IPS DF 19.7 (cell line): ENCODE data around the gene CACNA1C.

Experiments used
- DNase-seq: peaks from one replicate; pipeline ENCODE4 v3.0.0-alpha.2; 2013; ENCODE audit warnings: low read depth, low spot score

Gene CACNA1C

DNA sequence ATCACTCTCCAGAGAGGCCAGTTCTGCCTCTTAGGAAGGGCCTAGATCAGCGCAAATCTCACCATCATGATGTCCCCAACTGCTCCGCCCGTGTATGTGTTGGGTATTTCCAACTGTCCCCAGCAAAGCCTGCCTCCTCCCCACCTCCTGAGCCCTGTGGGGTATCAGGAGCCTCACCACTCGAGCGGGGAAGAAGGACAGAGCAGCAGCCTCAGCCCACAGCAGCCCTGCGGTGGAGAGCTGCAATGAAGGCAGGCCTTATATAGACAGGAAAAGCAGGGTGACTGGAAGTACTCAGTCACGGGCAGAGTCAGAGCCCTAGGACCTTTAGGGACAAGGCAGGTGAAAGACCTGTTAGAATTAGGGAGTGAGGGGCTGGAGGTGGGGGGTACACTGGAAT lies 358.2 kb downstream of the CACNA1C start:
- DNase-seq, result no peak

DNA sequence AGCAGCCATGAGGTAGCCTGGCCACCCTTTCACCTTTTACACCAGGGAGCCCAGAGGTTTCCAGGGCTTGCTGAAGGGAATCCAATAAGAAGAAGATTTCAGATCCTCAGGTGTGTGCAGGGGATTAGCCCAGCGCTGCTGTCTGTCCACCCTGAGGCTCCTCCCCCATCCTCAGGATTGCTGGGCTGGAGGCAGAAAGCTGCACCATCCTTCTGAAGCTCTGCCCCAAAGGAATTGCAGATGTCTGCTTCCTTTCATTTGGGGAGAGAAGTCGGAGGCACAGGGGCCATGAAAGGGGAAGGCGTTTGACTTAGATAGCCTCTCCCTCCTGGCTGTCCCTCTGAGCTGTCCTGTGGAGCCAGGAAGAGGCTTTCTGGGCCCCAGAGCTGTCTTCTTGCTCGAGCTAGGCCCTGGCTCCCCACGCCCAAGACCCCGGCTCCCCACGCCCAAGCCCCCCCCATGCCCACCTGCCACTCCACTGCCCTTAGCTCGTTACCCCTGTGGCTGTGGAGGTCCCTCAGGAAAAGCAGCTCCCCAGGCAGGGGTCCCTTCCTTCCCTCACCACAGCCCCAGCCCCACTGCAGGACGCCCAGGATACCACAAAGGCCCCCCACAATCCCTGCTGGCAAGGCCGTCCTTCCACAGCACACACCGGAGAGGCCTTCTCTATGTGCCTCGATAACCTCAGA lies 359.0 kb downstream of the CACNA1C start:
- DNase-seq, result no peak

DNA sequence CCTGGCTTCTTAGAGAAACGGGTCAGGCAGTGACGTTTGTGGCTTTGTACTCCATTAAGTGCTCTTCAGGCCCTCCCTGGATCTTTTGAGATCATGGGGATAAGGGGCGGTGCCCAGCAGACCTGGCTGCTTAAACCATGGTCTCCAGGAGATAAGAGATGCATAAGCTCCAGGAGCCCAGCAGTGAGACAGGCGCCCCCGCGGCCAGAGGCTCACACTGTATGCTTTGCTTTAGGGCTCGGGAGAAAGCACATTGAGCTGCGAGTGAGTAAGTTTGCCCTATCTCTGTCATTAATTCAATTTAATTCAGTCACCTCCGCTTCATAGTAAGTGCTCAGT lies 359.5 kb downstream of the CACNA1C start:
- no peak for DNase-seq

DNA sequence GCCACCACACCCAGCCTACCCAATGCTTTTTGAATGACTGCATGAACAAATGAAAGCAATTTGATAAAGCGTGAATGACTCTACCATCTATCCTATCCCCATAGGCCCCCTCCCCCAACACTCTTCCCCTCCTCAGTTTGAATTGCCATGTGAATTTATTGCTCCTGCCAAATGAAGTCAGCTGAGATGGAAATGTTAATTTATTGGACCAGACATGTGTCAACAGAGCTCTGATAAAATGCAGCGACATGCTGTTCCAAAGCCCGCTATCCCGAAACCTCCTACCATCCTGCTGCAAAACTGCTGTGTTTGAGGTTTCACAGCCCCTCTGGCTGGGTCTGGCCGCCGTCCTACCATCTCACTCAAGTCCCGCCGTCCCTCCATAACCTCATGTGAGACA lies 360.5 kb downstream of the CACNA1C start:
- DNase-seq, result no peak

DNA sequence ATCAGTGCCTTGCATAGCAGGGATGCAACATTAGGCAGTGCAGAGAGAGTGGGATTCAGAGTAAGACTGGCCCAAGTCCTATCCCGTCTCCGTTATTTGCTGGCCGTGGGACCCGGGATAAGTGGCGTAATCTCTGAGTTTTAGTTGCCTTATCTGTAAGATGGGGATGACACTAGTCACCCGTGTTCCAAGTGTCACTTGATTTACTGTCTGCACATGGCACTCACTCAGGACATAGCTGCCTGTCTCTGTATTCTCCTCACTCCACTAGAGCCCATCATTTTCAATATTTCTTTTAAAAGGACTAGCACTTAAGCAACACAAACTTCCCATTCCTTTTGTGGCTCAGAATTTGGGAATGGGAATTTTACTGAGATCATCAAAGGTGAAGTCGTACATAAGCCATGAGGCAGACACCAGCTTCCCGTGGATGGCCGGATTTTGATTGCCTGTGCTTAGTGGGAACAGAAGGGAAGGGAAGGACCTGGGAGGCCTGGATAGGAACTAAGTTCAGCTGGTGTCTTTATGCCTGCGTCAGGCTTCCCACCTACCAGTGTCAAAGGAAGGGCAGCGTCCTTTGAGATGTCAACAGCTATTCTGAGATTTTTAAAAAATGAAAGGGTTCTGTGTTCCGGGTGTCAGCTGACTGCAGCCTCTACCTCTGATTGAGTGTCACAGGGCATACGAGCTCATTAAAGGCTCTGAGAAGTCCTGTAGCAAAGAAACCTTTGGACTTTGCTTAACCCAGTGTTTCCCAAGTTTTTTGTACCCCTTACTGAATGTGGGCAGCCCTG lies 361.4 kb downstream of the CACNA1C start:
- no peak for DNase-seq

DNA sequence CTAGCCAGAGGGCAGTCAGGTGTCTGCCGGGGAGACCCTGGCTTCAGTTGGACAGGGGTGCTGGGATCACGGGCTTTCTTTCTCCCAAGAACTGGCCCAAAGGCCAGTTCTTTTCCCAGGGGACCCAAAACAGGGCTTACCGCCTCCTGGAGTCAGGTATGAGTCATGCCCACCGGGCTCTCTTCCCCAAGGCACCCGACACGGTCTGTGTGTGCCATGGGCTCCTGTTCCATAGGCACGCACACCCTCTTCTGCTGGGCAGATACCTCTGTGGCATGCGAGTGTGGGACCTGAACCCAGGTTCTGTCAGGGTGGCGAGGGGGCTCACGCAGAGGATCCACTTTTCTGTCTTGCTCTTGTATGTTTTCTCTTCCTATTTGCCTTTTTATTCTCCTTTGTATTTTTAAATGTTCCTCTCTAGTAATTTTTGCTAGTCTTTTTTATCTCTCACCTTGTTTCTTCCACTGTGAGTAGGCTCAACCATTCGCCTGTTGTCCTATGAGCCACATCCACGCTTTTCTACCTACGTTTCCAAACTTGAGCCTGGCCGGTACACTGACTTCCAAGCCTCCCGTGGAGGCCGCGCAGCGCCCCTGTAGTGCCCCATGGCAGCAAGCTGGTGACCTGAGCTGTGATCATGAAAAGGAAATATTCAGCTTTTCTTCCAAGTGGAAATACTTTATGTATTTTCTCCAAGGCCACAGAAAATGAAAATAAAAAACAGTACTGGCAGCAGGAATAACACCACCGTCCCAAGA lies 362.2 kb downstream of the CACNA1C start:
- no peak for DNase-seq

DNA sequence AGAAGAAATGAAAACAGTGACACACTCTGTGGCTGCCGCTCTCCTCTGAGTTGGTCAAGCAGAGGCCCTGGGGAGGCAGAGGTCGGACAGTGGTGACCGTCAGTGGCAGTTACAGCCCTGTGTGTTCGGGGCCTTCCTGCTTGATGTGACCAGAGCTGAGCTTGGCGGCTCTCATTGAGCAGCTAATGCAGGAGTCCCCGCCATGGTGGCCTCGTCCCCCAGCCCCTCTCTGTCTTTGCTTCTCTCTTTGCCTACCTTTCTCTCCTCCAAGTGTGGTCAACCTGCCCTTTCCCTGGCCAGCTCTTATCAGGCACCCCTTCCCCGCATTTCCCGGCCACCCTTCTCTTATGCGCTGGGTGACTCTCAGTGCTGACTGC lies 362.8 kb downstream of the CACNA1C start:
- DNase-seq, result no peak

DNA sequence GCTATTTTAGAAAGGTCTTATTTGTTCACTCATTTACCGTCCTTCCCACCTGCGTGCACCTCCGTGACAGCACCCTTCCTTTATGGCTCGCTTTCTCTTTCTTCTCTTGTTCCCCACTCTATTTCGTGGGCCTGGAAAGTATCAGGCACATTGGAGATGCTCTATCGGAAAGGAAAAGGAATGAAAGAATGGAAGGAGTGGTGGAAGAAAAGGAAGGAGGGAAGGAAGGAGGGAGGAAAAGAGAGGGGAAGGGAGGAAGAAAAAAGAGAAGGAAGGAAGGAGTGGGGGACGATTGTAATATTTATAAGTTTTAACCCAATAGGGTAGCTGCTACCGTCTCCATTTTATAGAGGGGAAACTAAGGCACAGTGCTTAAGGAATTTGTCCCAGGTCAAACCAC lies 363.4 kb downstream of the CACNA1C start:
- no peak for DNase-seq

DNA sequence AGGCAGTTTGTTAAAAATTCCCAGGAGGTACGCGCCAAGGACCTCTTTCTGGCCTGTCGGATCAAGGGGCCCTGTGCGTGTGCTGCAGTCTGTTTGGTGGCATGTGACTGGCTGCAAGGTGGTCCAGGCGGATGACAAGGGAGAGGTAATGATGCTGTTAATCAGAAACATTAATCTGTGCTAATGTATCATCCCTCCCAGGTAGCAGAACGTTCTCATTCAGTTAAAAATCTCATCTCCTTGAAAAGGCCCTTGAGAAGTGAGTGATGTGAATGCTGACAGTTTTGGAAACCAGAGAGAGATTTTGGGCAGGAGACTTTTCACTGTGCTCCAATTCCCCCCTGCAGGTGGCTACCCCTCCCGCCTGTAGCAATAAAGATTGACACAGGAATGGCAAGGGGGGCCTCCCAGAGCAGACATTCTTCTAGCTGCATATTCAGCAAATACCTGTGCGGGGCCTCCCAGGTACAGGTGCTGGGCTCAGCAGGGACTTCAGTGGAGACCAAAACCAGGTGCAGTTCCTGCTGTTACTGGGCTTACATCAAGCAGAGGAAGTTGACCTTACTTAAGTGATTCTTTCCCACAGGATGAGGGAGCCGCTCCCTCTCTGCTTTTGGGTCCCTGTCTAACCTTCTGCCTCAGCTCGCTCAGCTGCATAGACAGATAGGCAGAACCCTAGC lies 364.8 kb downstream of the CACNA1C start:
- peak; percentile 47 for DNase-seq

DNA sequence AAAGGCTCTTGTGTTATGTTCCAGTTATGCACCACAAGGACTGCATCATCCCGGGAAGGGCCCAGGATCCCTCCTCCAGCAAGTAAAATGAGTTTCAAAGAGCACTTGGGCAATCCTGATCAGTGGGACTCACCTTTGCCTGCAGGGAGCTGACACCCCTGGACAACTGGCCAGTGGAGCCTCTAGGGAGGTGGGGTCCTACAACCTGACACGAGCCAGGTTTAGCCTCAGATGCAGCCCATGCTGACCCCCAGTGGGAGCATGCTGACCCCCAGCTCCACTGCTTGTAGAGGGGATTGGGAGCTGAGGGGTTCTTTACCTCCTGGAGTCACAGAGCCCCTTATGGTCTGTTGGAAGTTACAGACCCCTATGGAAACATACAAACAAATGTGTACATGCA lies 365.8 kb downstream of the CACNA1C start:
- DNase-seq, result no peak

DNA sequence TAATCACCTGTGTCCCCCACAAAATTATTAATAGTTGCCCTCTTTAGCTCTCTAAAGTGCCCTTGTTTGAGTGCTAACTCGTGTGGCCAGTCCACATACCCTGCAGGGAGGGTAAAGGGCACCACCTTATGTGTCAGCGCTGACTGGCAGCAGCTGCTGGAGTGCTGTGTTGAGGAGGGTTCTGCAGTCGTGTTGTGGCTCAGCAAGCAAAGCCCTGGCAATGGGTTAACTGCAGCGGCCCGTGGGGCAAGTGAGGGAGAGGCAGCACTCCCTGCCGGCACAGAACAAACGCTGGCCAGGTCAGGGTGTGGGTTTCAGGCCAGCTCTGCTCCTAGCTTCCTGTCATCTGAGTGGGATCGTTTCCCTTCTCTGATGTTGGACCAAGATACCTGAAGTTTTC lies 369.8 kb downstream of the CACNA1C start:
- no peak for DNase-seq

DNA sequence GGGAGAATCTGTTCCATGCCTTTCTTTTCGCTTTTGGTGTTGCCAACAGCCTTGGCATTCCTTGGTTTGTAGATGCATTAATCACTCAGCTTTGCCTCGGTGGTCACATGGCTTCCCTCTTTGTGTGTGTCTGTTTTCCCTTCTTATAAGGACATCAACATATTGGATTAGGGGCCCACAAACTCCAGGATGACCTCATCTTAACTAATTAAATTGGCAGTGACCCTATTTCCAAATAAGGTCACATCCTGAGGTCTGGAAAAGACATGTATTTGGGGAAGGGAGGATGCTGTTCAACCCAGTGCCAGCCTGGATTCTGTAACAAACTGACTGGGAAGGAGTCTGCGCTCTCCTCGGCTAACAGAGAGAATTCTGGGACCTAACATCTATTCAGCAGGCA lies 376.2 kb downstream of the CACNA1C start:
- DNase-seq, result no peak

DNA sequence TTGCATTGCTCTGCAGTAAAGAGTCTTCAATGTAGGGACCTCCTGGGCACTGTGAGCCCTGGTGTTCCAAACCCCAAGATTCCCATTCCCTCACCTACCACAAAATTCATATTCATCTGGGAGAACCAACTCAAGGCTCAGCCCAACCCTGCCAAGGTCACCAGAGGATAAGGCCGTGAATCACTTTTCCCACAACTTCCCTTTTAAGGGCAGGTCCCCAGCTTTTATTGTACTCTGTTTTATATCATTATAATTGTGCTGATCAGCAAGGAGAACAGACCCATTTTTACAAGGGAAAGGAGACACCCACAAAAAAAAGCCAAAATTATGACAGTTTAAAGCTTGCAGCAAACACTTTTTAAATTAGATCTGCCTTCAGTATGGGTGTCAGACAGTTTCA lies 379.0 kb downstream of the CACNA1C start:
- DNase-seq, result no peak

DNA sequence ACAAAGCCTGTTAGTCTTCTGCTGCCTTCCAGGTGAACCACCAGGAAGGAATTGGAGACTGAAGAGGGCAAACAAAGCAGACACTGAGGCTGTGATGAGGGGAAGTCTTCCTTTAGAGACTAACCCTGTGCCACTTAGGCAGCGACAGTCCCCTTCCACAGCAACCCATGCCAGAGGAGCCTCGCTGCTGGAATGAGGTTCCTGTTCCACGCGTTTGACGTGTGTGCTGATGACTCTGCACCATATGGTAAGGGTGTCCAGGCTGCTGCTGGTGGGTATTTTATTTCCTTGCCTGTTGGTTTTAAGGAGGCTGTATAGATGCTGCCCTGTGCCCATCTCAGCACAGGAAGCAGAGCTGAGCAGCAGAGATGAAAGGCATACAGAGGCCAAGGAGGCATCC lies 380.1 kb downstream of the CACNA1C start:
- DNase-seq, result no peak

DNA sequence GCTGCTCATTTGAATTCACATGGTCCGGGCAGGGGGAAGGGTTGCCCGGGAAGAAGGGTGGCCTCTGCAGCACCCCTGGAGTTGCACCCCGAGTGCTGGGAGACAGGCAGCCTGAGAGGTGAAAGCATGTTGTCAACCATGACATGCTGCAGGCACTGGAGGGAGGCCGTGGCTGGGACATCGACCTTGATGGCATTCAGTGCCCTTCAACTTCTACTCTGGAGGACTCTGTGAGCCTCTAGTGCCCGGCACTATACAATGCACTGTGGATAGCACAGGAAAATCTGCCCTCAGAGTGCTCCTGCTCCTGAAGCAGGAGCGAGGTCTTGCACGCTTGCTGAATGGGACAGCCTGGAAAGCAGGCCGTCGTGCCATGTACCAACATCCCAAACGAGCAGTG lies 382.7 kb downstream of the CACNA1C start:
- DNase-seq, result no peak

DNA sequence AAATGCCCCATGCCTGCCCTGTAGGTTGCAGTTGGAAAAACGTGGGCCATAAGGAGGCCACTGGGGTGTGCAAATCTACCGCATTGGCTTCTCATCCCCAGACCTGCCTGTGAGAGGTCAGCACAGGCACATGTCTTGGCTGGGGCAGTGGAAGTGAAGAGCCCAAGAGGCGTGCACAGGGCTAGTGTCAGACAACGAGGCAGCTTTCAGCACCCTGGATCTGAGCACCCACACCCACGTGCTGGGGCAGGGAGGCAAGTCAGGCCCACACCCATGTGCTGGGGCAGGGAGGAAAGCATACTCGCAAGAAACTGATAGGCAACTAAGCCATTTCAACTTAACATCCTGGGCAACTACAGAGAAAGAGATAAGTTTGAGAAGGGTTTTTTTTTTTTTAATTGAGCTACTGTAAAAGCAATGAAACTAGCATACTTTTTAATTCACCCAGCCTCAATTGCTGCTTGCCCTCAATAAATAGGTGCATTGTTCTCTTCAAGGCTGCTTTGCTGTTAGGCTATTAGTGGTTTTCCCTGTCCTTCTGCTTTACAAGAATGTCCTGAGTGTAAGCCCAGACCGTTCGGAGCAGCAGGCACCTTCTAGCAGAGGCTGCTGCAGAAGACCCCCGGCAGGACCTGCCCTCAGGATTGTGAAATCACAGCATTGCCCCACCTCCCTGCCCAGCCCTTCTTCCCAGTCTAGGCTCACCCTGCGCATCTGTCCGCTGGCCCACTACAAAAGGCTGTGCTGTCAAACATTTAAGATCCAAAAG lies 386.7 kb downstream of the CACNA1C start:
- no peak for DNase-seq

DNA sequence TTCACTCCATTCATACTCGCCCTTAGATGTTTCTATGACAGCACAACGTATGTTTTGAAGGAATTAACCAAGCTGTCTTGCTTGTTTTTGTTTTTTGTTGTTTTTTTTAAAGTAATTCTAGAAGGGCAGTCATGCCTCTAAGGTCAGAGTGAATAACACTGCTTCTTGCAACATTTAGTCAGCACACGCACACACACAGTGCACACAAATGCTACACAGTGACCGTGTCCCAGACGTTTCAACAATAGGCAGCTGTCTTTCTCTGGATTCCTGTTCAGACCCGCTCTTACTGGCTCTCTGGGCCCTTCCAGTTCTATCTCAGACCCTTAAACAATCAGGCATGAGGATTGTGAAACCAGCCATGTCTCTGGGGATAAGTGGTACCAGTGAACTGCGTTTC lies 391.0 kb downstream of the CACNA1C start:
- no peak for DNase-seq

DNA sequence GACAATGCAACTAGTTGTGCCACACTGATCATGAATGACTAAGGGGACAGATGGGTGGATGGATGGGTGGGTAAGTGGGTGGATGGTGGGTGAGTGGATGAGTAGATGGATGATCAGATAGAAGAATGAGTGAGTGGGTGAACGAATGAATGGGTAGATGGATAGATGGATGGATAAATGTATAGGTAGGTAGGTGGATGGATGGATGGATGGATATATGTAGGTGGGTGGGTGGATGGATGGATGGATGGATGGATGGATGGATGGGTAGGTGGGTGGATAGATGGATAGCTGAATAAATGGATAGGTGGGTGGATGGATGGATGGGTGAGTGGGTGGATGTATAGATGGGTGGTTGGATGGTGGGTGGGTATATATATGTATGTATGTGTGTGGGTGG lies 393.2 kb downstream of the CACNA1C start:
- DNase-seq, result no peak

DNA sequence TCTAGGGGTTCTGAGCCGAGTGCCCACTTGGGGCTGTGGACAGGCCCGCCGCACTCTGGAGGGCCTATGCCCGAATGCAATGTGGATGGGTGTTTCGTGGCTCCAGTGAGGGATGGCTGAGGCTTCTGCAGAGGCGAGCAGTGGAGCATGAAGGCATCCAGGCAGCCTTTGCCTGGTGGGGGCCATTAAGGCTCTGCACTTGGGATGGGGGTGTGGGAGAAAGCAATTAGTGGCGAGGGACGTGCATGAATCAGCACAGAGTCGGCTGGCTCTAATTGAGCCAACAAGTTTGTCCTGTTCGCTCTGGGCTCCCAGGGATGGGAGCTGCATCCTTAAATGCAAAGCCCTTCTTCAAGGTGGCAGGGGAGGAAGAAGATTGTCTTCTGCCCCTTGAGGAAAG lies 395.1 kb downstream of the CACNA1C start:
- no peak for DNase-seq

DNA sequence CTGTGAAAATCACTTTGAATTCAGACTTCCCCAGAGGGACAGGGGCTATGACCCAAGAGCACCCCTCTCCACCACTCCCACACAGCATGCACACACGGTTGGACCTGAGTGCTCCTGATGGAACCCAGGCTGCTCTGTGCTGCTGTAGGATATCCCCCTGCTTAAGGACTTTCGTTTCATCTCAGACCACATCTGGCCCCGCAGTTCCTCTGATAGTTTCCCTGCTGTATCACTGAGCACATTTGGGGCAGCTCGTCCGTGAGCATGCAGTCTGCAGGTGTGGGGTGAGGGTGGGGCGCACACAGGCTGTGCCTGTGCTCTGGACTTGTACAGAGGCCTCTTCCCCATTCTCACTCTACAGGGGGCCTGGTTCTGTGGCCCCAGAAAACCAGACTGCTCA lies 396.8 kb downstream of the CACNA1C start:
- no peak for DNase-seq

DNA sequence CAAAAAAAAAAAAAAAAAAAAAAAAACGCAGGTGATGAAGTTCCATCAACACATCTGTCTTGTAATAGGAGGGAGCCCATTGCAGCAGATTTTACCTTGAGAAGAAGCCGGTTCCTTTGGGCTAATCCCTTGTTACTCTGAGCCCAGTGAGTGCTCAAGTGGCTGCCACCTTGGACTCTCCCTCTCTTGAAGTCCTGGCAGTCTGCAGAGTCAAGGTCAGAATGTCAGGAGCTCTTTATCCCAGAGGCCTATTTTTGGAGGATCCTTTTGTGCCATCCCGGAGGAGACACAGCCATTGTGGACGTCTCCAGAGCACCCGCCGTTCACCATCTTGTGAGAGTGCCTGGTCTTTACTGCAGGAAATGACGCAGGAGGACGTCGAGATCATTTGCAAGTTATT lies 397.8 kb downstream of the CACNA1C start:
- DNase-seq, result no peak

DNA sequence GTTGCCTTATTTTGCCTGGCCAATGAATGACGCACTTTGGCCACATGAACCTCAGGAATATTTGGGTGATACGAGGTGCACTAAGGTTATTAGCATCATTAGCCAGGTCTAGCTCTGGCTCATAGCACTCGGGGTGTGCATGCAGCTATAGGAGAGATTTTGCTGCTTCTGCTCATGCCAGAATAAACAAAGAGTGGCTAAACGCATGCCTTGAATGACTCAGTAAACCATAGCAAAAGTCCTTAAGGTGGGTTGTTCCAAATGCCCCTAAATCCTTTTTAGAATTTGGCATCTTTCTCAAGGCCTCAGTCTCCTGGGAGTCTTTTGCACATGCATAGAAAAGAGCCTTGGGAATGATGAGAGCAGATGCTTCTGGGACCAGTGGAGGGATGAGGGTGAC lies 398.2 kb downstream of the CACNA1C start:
- no peak for DNase-seq
